Measurements from ENCODE around the gene TRMT5. TPM values are rescaled to one million over a fixed set of nuclear protein-coding genes. Genes with fewer than 3 reads are reported as not detected.

TRMT5 gene
- total RNA-seq, 1 experiment from 2014 or later = 16.3 TPM

- no peak for DNase-seq
- Histone ChIP-seq H3K36me3 (ENCODE audit: control insufficient read depth, insufficient read depth, low read length) (no peaks in the 10 kb centered on the region), H3K9me3 (peaks cover 4% of the 10 kb centered on the region; the same call in 1 of the 2 replicates), H3K4me1 (no peaks in the 10 kb centered on the region), H3K4me3 (ENCODE audit: low read depth, low read length) (no peak overlapping the region), H3K27me3 (replicated peaks; ENCODE audit: control insufficient read depth, insufficient read depth, low read length) (no peaks in the 10 kb centered on the region)
- Mint-ChIP-seq H3K27me3 (ENCODE audit: insufficient read depth, unreplicated experiment) (no peaks in the 10 kb centered on the region), H3K36me3 (ENCODE audit: insufficient read depth, unreplicated experiment) (peaks cover 9% of the 10 kb centered on the region), H3K4me3 (ENCODE audit: unreplicated experiment) (no peak overlapping the region), H3K4me1 (ENCODE audit: low read depth, unreplicated experiment) (no peaks in the 10 kb centered on the region), H3K27ac (ENCODE audit: unreplicated experiment) (no peak overlapping the region), H3K9me3 (ENCODE audit: unreplicated experiment) (peaks cover 21% of the 10 kb centered on the region)
- intact Hi-C loops (cut with micrococcal nuclease; ENCODE audit: unreplicated experiment) = no loop called here
- TF ChIP-seq CTCF (IDR thresholded peaks at IDR 0.05; ENCODE audit: insufficient read depth in 1 of 2, low read depth in 1 of 2, low read length in 1 of 2, severe bottlenecking in 1 of 2, unreplicated experiment in 1 of 2) = no peak
- ChIA-PET CTCF (no interaction called here), POLR2A (no interaction called here)
- no TSS peak for BruUV-seq (replicated peaks)
These were observed 22.7 kb downstream of the TRMT5 start for GRCh38 chr14:60958146-60958545.

- Mint-ChIP-seq H3K36me3 (ENCODE audit: insufficient read depth, unreplicated experiment) (peaks cover 9% of the 10 kb centered on the region), H3K27me3 (ENCODE audit: insufficient read depth, unreplicated experiment) (no peaks in the 10 kb centered on the region), H3K9me3 (ENCODE audit: unreplicated experiment) (peaks cover 21% of the 10 kb centered on the region), H3K4me1 (ENCODE audit: low read depth, unreplicated experiment) (no peaks in the 10 kb centered on the region), H3K27ac (ENCODE audit: unreplicated experiment) (no peak overlapping the region), H3K4me3 (ENCODE audit: unreplicated experiment) (no peak overlapping the region)
- no TSS peak for BruUV-seq (replicated peaks)
- Histone ChIP-seq H3K27me3 (replicated peaks; ENCODE audit: control insufficient read depth, insufficient read depth, low read length) (no peaks in the 10 kb centered on the region), H3K9me3 (peaks cover 4% of the 10 kb centered on the region; the same call in 1 of the 2 replicates), H3K4me1 (no peaks in the 10 kb centered on the region), H3K4me3 (ENCODE audit: low read depth, low read length) (no peak overlapping the region), H3K36me3 (ENCODE audit: control insufficient read depth, insufficient read depth, low read length) (no peaks in the 10 kb centered on the region)
- ChIA-PET POLR2A (no interaction called here), CTCF (no interaction called here)
- no peak for TF ChIP-seq CTCF (IDR thresholded peaks at IDR 0.05; ENCODE audit: insufficient read depth in 1 of 2, low read depth in 1 of 2, low read length in 1 of 2, severe bottlenecking in 1 of 2, unreplicated experiment in 1 of 2)
- DNase-seq = no peak
- intact Hi-C loops (cut with micrococcal nuclease; ENCODE audit: unreplicated experiment) = no loop called here
These were observed 24.2 kb downstream of the TRMT5 start for GRCh38 chr14:60956632-60957031.

- H3K4me1 ChIP-seq = no peaks in the 10 kb centered on the region
- DNase-seq = no peak
- ChIA-PET POLR2A (no interaction called here), CTCF (no interaction called here)
- no peak overlapping the region for H3K4me3 ChIP-seq (ENCODE audit: low read depth, low read length)
- no peak overlapping the region for H3K27ac Mint-ChIP-seq (ENCODE audit: unreplicated experiment)
- no peaks in the 10 kb centered on the region for H3K4me1 Mint-ChIP-seq (ENCODE audit: low read depth, unreplicated experiment)
- BruUV-seq (replicated peaks) = no TSS peak
- no peaks in the 10 kb centered on the region for H3K27me3 Mint-ChIP-seq (ENCODE audit: insufficient read depth, unreplicated experiment)
- H3K9me3 Mint-ChIP-seq (ENCODE audit: unreplicated experiment) = peaks cover 21% of the 10 kb centered on the region
- TF ChIP-seq CTCF (IDR thresholded peaks at IDR 0.05; ENCODE audit: insufficient read depth in 1 of 2, low read depth in 1 of 2, low read length in 1 of 2, severe bottlenecking in 1 of 2, unreplicated experiment in 1 of 2) = no peak
- H3K9me3 ChIP-seq = peaks cover 4% of the 10 kb centered on the region; the same call in 1 of the 2 replicates
- H3K36me3 ChIP-seq (ENCODE audit: control insufficient read depth, insufficient read depth, low read length) = no peaks in the 10 kb centered on the region
- no peaks in the 10 kb centered on the region for H3K27me3 ChIP-seq (replicated peaks; ENCODE audit: control insufficient read depth, insufficient read depth, low read length)
- H3K36me3 Mint-ChIP-seq (ENCODE audit: insufficient read depth, unreplicated experiment) = peaks cover 9% of the 10 kb centered on the region
- intact Hi-C loops (cut with micrococcal nuclease; ENCODE audit: unreplicated experiment) = no loop called here
- H3K4me3 Mint-ChIP-seq (ENCODE audit: unreplicated experiment) = no peak overlapping the region
These were observed 24.7 kb downstream of the TRMT5 start for GRCh38 chr14:60956202-60956601.

All from Caco-2 (cell line).